ENCODE data around the gene C19orf33. TPM values are rescaled to one million over a fixed set of nuclear protein-coding genes. Genes with fewer than 3 reads are reported as not detected.
"Not testable (repeated sequence)": the region's sequence is repeated elsewhere in the genome, so short reads cannot be mapped to it uniquely, and the experiment has no call there.

C19orf33 gene
- total and polyA plus RNA-seq, 9 of the 15 experiments (the other 6 are each of a cell fraction or from before 2014, with no cell fraction given): 3.2 TPM; not detected in 8

GRCh38 chr19:38339011-38339410 lies 35.0 kb downstream of the C19orf33 start:
- FAIRE-seq; H4K20me1 ChIP-seq (replicated peaks; ENCODE audit: control insufficient read depth, insufficient read depth, low read length); H3K9me1 ChIP-seq (ENCODE audit: control insufficient read depth, insufficient read depth, low read length); H3K36me3 ChIP-seq (ENCODE audit: control insufficient read depth, insufficient read depth, low read length); H3K79me2 ChIP-seq (ENCODE audit: control insufficient read depth, insufficient read depth, low read length); H3K27me3 ChIP-seq (ENCODE audit: control insufficient read depth in 2 of 2, insufficient read depth in 2 of 2, low read length in 2 of 2); DNase-seq (ENCODE audit: extremely low read depth in 1 of 4, low spot score in 3 of 4); H3K27ac ChIP-seq (ENCODE audit: extremely low read depth, low read depth, low read length); BruUV-seq (replicated peaks); H3K9me3 ChIP-seq (replicated peaks; ENCODE audit: control insufficient read depth, insufficient read depth, low read depth, low read length); H3K9ac ChIP-seq (ENCODE audit: insufficient read depth in 1 of 2, low read depth in 2 of 2, low read length in 2 of 2); H2AFZ ChIP-seq (ENCODE audit: low read depth, low read length); H3K4me3 ChIP-seq; H3K4me2 ChIP-seq (ENCODE audit: insufficient read depth, low read length); ATAC-seq; CTCF ChIA-PET (ENCODE audit: low intra/inter-chr PET ratio); TF ChIP-seq TEAD4 (CRISPR knock-in tag; IDR thresholded peaks at IDR 0.05; ENCODE audit: borderline replicate concordance); PBX2 (CRISPR knock-in tag; IDR thresholded peaks at IDR 0.05; ENCODE audit: low read depth): not testable (repeated sequence)
- 0 out of 2 replicates have a peak, but pooled peaks have one; percentile 34 for TF ChIP-seq TEAD4 (IDR thresholded peaks at IDR 0.05; ENCODE audit: low read length)
- peak; percentile 56; the same call in 1 of the 2 replicates for TF ChIP-seq ESRRA (IDR thresholded peaks at IDR 0.05; ENCODE audit: borderline replicate concordance, low read depth)
- TF ChIP-seq KDM1A (IDR thresholded peaks at IDR 0.05): peak; percentile 56 to 64; a peak in 2 of 4 replicates
- peak; percentile 66; the same call in 1 of the 2 replicates for TF ChIP-seq PKNOX1 (IDR thresholded peaks at IDR 0.05)
- TF ChIP-seq MEIS2 (IDR thresholded peaks at IDR 0.05; ENCODE audit: partially characterized antibody): peak; percentile 89
- TF ChIP-seq CTBP1 (IDR thresholded peaks at IDR 0.05; ENCODE audit: borderline replicate concordance): peak; percentile 34; the same call in 1 of the 2 replicates
- peak; percentile 15 for TF ChIP-seq DACH1 (IDR thresholded peaks at IDR 0.05; ENCODE audit: partially characterized antibody)
- peak; percentile 51 for TF ChIP-seq ARID1B (IDR thresholded peaks at IDR 0.05)
- TF ChIP-seq SOX6 (IDR thresholded peaks at IDR 0.05): 0 out of 2 replicates have a peak, but pooled peaks have one; percentile 11
- peak; percentile 55; the same call in 1 of the 2 replicates for TF ChIP-seq CBFA2T2 (conservative IDR thresholded peaks at IDR 0.05)
- TF ChIP-seq MTA2 (IDR thresholded peaks at IDR 0.05; ENCODE audit: low read depth): 0 out of 2 replicates have a peak, but pooled peaks have one; percentile 14
- TF ChIP-seq TCF3 (CRISPR knock-in tag; IDR thresholded peaks at IDR 0.05): peak; percentile 62
- TF ChIP-seq SMAD4 (CRISPR knock-in tag; conservative IDR thresholded peaks at IDR 0.05): peak; percentile 84
- peak; percentile 71 for TF ChIP-seq PBX2 (tag; conservative IDR thresholded peaks at IDR 0.05; ENCODE audit: low read depth)
- TF ChIP-seq CBFA2T3 (IDR thresholded peaks at IDR 0.05): peak; percentile 76
- TF ChIP-seq TAL1 (IDR thresholded peaks at IDR 0.05): peak; percentile 57
- 7% methylated on average over 3 of the region's 4 CpGs for whole genome bisulfite sequencing (ENCODE audit: insufficient coverage, low coverage, missing lambda C conversion rate)
- intact Hi-C loops (cut with micrococcal nuclease) (loop anchor here (5.0 kb wide), 1 partner anchor 48 kb away; the partner anchor contains the start of genes GGN and SPRED3), in situ Hi-C loops (cut with MboI) (loop anchor here (25.0 kb wide), 1 partner anchor 427 kb away; the partner anchor contains the start of genes SIPA1L3 and WDR87)
- POLR2A ChIA-PET: interaction anchor here (0.8 kb wide), 1 partner anchor 476 kb away, joined by 3 read pairs; no protein-coding TSS in a partner anchor
- H3K4me1 ChIP-seq (replicated peaks in 1 of 2; ENCODE audit: control insufficient read depth in 2 of 2, insufficient read depth in 2 of 2, low read length in 2 of 2): peaks cover 13 to 39% of the 10 kb centered on the region in 2 experiments; a peak in 4 of 5 replicates

Data from K562 (cell line).